ENCODE results near the gene RAP1A. TPM values are rescaled to one million over a fixed set of nuclear protein-coding genes. Genes with fewer than 3 reads are reported as not detected.

The RAP1A gene
- total RNA-seq, 1 experiment from 2014 or later: 50.9 TPM

DNA sequence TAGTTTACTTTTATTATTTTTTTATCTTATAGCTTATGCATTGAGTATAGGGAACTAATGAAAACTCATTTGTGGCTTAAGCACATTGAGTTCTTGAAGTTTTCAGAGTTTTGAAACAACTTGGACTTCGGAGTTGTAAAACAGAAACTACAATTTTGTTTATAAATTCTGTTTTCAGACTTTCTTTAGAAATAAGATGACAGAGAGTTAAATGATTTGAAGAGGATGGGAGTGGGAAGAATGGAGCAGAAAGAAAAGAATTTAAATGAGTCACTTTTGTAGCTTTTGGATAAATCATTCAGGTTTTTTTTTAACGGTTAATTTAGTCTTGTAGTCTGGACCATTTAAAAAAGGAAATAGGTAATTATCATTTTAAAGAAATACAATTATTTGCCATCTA lies 87.3 kb downstream of the RAP1A start:
- no peak for TF ChIP-seq EZH2 (IDR thresholded peaks at IDR 0.05; ENCODE audit: borderline replicate concordance, low read depth, low read length, poor library complexity, severe bottlenecking)
- TF ChIP-seq, protein P1, sequence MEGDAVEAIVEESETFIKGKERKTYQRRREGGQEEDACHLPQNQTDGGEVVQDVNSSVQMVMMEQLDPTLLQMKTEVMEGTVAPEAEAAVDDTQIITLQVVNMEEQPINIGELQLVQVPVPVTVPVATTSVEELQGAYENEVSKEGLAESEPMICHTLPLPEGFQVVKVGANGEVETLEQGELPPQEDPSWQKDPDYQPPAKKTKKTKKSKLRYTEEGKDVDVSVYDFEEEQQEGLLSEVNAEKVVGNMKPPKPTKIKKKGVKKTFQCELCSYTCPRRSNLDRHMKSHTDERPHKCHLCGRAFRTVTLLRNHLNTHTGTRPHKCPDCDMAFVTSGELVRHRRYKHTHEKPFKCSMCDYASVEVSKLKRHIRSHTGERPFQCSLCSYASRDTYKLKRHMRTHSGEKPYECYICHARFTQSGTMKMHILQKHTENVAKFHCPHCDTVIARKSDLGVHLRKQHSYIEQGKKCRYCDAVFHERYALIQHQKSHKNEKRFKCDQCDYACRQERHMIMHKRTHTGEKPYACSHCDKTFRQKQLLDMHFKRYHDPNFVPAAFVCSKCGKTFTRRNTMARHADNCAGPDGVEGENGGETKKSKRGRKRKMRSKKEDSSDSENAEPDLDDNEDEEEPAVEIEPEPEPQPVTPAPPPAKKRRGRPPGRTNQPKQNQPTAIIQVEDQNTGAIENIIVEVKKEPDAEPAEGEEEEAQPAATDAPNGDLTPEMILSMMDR (conservative IDR thresholded peaks at IDR 0.05; ENCODE audit: low read depth, low read length): no peak
- Histone ChIP-seq H3K27me3 (replicated peaks; ENCODE audit: insufficient read depth, low read depth, low read length, poor library complexity) (no peaks in the 10 kb centered on the region), H3K27ac (ENCODE audit: low read depth, low read length, poor library complexity, severe bottlenecking) (no peak overlapping the region), H3K9me3 (ENCODE audit: low read depth, low read length, poor library complexity, severe bottlenecking) (no peaks in the 10 kb centered on the region), H3K4me3 (ENCODE audit: low read depth, low read length, poor library complexity, severe bottlenecking) (no peak overlapping the region), H3K36me3 (ENCODE audit: insufficient read depth, low read length, poor library complexity, severe bottlenecking) (peaks cover 7% of the 10 kb centered on the region), H3K4me1 (ENCODE audit: insufficient read depth, low read length, poor library complexity, severe bottlenecking) (no peaks in the 10 kb centered on the region)
- CTCF ChIA-PET: no interaction called here
- no peak for DNase-seq (ENCODE audit: low spot score)
- intact Hi-C loops (cut with micrococcal nuclease; ENCODE audit: unreplicated experiment): no loop called here
- POLR2A ChIA-PET (ENCODE audit: low non-redundant PET): no interaction called here
- no TSS peak for BruUV-seq (replicated peaks)

DNA sequence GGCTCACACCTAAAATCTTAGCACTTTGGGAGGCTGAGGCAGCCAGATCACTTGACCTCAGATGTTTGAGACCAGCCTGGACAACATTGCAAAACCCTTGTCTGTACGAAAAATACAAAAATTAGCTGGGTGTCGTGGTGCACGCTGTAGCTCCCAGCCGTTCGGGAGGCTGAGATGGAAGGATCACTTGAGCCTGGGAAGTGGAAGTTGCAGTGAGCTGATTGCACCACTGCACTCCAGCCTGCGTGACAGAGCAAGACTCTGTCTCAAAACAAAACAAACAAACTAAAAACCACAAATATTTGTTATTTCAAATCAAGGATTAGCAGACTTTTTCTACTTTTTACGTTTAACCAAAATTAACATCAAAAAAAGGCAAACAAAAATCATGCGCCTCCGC lies 88.3 kb downstream of the RAP1A start:
- ChIA-PET POLR2A (ENCODE audit: low non-redundant PET) (no interaction called here), CTCF (no interaction called here)
- H3K4me3 ChIP-seq (ENCODE audit: low read depth, low read length, poor library complexity, severe bottlenecking): no peak overlapping the region
- no peaks in the 10 kb centered on the region for H3K4me1 ChIP-seq (ENCODE audit: insufficient read depth, low read length, poor library complexity, severe bottlenecking)
- no peaks in the 10 kb centered on the region for H3K27me3 ChIP-seq (replicated peaks; ENCODE audit: insufficient read depth, low read depth, low read length, poor library complexity)
- no peak for DNase-seq (ENCODE audit: low spot score)
- no peaks in the 10 kb centered on the region for H3K9me3 ChIP-seq (ENCODE audit: low read depth, low read length, poor library complexity, severe bottlenecking)
- peaks cover 7% of the 10 kb centered on the region for H3K36me3 ChIP-seq (ENCODE audit: insufficient read depth, low read length, poor library complexity, severe bottlenecking)
- H3K27ac ChIP-seq (ENCODE audit: low read depth, low read length, poor library complexity, severe bottlenecking): no peak overlapping the region
- no TSS peak for BruUV-seq (replicated peaks)
- TF ChIP-seq EZH2 (IDR thresholded peaks at IDR 0.05; ENCODE audit: borderline replicate concordance, low read depth, low read length, poor library complexity, severe bottlenecking): no peak
- TF ChIP-seq, protein P1 (conservative IDR thresholded peaks at IDR 0.05; ENCODE audit: low read depth, low read length): no peak
- intact Hi-C loops (cut with micrococcal nuclease; ENCODE audit: unreplicated experiment): no loop called here

DNA sequence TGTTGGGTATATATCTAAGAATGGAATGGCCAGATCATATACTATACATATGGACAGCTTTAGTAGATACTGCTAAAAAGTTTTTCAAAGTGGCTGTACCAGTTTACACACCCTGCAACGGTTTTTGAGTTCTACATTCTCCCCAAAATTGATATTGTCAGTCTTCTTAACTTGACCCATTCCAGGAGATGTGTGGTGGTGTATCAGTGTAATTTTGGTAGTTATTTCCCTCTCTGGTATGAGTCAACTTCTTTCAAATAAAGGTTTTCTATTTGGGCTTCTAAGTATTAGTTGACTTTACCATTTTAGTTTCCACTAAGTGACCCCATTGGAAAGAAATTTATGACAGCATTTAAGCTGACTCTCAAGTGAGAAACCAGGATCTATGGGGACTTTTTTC lies 90.4 kb downstream of the RAP1A start:
- H3K36me3 ChIP-seq (ENCODE audit: insufficient read depth, low read length, poor library complexity, severe bottlenecking): peaks cover 2% of the 10 kb centered on the region
- intact Hi-C loops (cut with micrococcal nuclease; ENCODE audit: unreplicated experiment): no loop called here
- no peak for DNase-seq (ENCODE audit: low spot score)
- TF ChIP-seq EZH2 (IDR thresholded peaks at IDR 0.05; ENCODE audit: borderline replicate concordance, low read depth, low read length, poor library complexity, severe bottlenecking): no peak
- TF ChIP-seq, protein P1 (conservative IDR thresholded peaks at IDR 0.05; ENCODE audit: low read depth, low read length): no peak
- no peak overlapping the region for H3K27ac ChIP-seq (ENCODE audit: low read depth, low read length, poor library complexity, severe bottlenecking)
- H3K4me3 ChIP-seq (ENCODE audit: low read depth, low read length, poor library complexity, severe bottlenecking): no peak overlapping the region
- no peaks in the 10 kb centered on the region for H3K27me3 ChIP-seq (replicated peaks; ENCODE audit: insufficient read depth, low read depth, low read length, poor library complexity)
- ChIA-PET CTCF (no interaction called here), POLR2A (ENCODE audit: low non-redundant PET) (no interaction called here)
- no peaks in the 10 kb centered on the region for H3K9me3 ChIP-seq (ENCODE audit: low read depth, low read length, poor library complexity, severe bottlenecking)
- no TSS peak for BruUV-seq (replicated peaks)
- no peaks in the 10 kb centered on the region for H3K4me1 ChIP-seq (ENCODE audit: insufficient read depth, low read length, poor library complexity, severe bottlenecking)

All from A673 (cell line).